Testis (tissue), 2 donors: ENCODE data around the gene HSPBP1.

Experiments used
- CTCF ChIP-seq, 3 experiments: fragments of 450-650 bp in 2 of 3; fragments of 200-600 bp in 1 of 3; sonication (generic) in 1 of 3; IDR thresholded peaks; one replicate each; pipeline ENCODE4 v1.5.1; 2016 to 2019; ENCODE audit warnings: antibody characterized with exemption in 3 of 3, mild to moderate bottlenecking in 2 of 3, moderate library complexity in 1 of 3
- POLR2A ChIP-seq: fragments of 450-650 bp; IDR thresholded peaks from one replicate; pipeline ENCODE4 v1.6.1; 2017; ENCODE audit warnings: antibody characterized with exemption, mild to moderate bottlenecking, moderate library complexity

GRCh38 chr19:55248704-55249103, 31.2 kb downstream of the HSPBP1 start:
- TF ChIP-seq CTCF (IDR thresholded peaks at IDR 0.05) (no peak), POLR2A (no peak)
